GM10248 (cell line): Measurements from ENCODE around the gene ENO4.

ENCODE experiments used
- CTCF ChIA-PET: fragments of 300-600 bp; sonication (Branson Sonifier 250); formaldehyde crosslinking; extraction: SDS; loops from one replicate; lab custom pipeline; 2021; ENCODE audit warnings: antibody characterized with exemption; lab: Yijun Ruan, JAX
- POLR2A ChIA-PET: fragments of 350-650 bp; sonication (Branson Sonifier 250); formaldehyde crosslinking; extraction: SDS; loops from one replicate; lab custom pipeline; 2020; ENCODE audit warnings: antibody characterized with exemption; lab: Yijun Ruan, JAX
- DNase-seq: peaks from one replicate; pipeline ENCODE4 v3.0.0; 2012; ENCODE audit errors: extremely low spot score
- CTCF ChIP-seq: IDR thresholded peaks from 2 replicates; pipeline ENCODE4 v1.5.1; 2012; ENCODE audit warnings: mild to moderate bottlenecking, low read depth; ENCODE audit errors: extremely low read depth, missing control alignments, control extremely low read depth

Gene ENO4

DNA sequence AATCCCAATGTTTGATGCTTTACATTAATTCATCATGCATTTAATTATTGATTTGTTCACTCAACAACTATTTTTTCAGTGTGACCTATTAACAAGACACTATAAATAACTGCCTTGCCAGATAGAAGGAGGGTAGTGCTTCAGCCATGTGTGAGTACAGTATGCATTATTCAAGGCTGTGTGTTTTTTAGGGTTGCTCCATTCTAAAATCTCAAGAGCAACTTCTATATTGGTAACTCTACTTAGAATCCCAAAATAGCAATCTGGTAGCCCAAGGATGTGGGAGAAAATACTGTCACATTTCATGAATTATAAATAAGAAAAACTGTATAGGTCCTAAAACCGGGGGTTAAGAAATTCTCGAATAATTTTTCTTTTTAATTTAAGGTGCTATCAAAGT is 69.9 kb downstream of the ENO4 start:
- ChIA-PET POLR2A (no interaction called here), CTCF (no interaction called here)
- no peak for TF ChIP-seq CTCF
- DNase-seq, result no peak

- CTCF ChIA-PET, result interaction anchor here (0.6 kb wide), 1 partner anchor 30 kb away, joined by 3 read pairs; no protein-coding TSS in a partner anchor
- DNase-seq, result no peak
- POLR2A ChIA-PET, result no interaction called here
- no peak for TF ChIP-seq CTCF
Observed at GRCh38 chr10:116919706-116920105, 70.4 kb downstream of the ENO4 start.

- DNase-seq, result no peak
- no peak for TF ChIP-seq CTCF
- ChIA-PET CTCF (no interaction called here), POLR2A (no interaction called here)
Observed at GRCh38 chr10:116925056-116925455, 75.8 kb downstream of the ENO4 start.

- ChIA-PET CTCF (no interaction called here), POLR2A (no interaction called here)
- TF ChIP-seq CTCF, result no peak
- DNase-seq, result no peak
Observed at GRCh38 chr10:116926426-116926825, 77.1 kb downstream of the ENO4 start.

DNA sequence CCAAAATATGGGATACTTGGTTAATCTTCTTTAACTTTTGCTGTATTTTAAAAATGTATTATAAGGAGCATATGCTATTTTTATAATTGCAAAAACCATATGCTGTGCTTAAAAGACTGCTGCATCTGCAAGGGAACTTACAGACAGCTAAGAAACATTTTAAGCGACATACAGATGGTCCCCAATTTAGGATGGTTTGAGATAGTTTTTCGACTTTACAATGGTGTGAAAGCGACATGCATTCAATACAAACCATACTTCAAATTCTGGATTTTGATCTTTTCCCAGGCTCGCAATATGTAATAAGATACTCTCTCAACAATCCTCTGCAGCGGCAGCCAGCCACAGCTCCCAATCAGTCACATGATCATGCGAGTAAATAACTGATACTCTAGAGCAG is 82.5 kb downstream of the ENO4 start:
- DNase-seq, result no peak
- CTCF ChIA-PET, result no interaction called here
- TF ChIP-seq CTCF, result no peak
- POLR2A ChIA-PET, result no interaction called here
